Lower leg skin (tissue), 3 donors: ENCODE data around the gene OTOGL.

Experiments used
- CTCF ChIP-seq, 3 donors: fragments of 450-650 bp; IDR thresholded peaks; one replicate each; pipeline ENCODE4 v1.5.1; 2016; ENCODE audit warnings: antibody characterized with exemption in 3 of 3, mild to moderate bottlenecking in 3 of 3, moderate library complexity in 2 of 3
- POLR2A ChIP-seq, 2 donors: fragments of 450-650 bp; IDR thresholded peaks; one replicate each; pipeline ENCODE4 v1.6.1; 2016 to 2017; ENCODE audit warnings: antibody characterized with exemption in 2 of 2, mild to moderate bottlenecking in 1 of 2, moderate library complexity in 1 of 2

DNA sequence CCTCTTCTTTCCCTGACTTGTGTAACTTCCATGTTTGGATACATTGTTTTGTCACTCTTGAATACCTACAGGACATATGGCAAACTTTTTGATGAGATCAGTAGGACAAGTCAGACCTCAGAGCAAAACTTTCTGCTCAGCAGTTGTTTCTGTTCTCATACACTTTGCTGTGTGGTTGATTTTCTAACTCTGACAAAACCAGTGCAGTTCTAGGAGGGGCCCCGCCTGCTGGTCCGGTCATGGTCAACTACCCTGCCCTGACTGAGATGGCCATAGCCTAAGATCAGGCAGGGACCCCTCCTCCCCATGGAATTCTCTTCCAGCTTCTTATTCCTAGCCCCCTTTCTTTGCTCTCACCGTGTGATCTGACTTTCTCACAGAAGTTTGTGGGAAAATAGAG, 92.8 kb downstream of the OTOGL start:
- TF ChIP-seq CTCF (IDR thresholded peaks at IDR 0.05) (no peak), POLR2A (IDR thresholded peaks at IDR 0.05) (no peak)
